ENCODE results near the gene TAF8.

TAF8 gene

DNA sequence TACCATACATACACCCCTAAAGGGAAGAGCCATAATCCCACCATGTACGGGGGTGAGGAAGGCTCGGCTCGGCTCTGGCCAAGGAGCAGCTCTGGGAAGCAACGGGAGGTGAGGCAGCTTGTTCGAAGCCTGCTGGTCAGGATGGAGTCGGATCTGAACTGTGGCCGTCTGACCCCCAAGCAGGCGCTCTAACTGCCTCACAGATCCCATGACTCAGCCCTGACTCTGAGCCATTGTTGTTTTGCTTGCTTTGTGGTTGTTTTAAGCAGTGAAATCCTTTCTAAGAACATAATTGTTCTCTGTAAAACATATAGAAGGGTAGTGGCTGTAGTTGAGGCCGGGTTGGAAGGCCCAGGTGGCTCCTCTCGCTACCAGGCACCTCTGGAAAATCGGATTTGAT is 81.2 kb downstream of the TAF8 start:
- Histone ChIP-seq H3K9ac (ENCODE audit: low read length) (no peak overlapping the region), H3K27me3 (replicated peaks; ENCODE audit: insufficient read depth, low read length) (no peaks in the 10 kb centered on the region), H3K4me3 (ENCODE audit: low read length) (no peak overlapping the region), H3K36me3 (replicated peaks; ENCODE audit: insufficient read depth, low read length) (no peaks in the 10 kb centered on the region), H3K4me1 (ENCODE audit: low read length) (no peaks in the 10 kb centered on the region), H3K79me2 (ENCODE audit: low read length) (no peaks in the 10 kb centered on the region), H4K20me1 (ENCODE audit: insufficient read depth, low read length) (no peaks in the 10 kb centered on the region), H2AFZ (ENCODE audit: low read length) (no peak overlapping the region), H3K27ac (ENCODE audit: low read length) (no peak overlapping the region), H3K9me3 (replicated peaks; ENCODE audit: insufficient read depth, low read length) (no peaks in the 10 kb centered on the region), H3K9me2 (replicated peaks; ENCODE audit: insufficient read depth, low read length) (no peaks in the 10 kb centered on the region), H3K4me2 (ENCODE audit: low read depth, low read length) (no peak overlapping the region), H3F3A (ENCODE audit: insufficient read depth, low read length) (no peaks in the 10 kb centered on the region)
- TF ChIP-seq, protein P1, sequence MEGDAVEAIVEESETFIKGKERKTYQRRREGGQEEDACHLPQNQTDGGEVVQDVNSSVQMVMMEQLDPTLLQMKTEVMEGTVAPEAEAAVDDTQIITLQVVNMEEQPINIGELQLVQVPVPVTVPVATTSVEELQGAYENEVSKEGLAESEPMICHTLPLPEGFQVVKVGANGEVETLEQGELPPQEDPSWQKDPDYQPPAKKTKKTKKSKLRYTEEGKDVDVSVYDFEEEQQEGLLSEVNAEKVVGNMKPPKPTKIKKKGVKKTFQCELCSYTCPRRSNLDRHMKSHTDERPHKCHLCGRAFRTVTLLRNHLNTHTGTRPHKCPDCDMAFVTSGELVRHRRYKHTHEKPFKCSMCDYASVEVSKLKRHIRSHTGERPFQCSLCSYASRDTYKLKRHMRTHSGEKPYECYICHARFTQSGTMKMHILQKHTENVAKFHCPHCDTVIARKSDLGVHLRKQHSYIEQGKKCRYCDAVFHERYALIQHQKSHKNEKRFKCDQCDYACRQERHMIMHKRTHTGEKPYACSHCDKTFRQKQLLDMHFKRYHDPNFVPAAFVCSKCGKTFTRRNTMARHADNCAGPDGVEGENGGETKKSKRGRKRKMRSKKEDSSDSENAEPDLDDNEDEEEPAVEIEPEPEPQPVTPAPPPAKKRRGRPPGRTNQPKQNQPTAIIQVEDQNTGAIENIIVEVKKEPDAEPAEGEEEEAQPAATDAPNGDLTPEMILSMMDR (IDR thresholded peaks at IDR 0.05; ENCODE audit: low read length): no peak
- TF ChIP-seq EZH2phosphoT487 (IDR thresholded peaks at IDR 0.05; ENCODE audit: low read length): no peak
- no peak for TF ChIP-seq EZH2 (optimal IDR thresholded peaks at IDR 0.05; ENCODE audit: low read depth, low read length)
- DNase-seq: no peak

DNA sequence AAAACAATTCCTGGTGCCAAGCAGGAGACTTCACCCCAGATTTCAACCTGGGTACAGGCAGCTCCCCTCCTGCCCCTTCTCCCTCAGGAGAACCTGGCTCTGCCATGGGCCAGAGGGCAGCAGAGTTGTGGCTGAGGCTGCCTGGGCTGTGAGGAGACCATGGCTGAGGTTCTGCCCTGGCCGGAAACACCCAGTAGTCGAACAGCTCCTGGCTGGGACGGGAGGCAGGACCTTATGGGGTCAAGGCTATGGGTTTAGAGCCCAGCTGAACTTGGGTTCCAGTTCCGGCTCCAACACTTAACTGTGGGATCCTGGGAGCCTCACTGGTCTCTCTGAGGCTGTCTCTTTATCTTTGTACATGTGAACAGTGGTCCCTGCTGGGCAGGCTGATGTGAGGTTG is 83.6 kb downstream of the TAF8 start:
- no peak overlapping the region for H3K27ac ChIP-seq (ENCODE audit: low read length)
- H3K27me3 ChIP-seq (replicated peaks; ENCODE audit: insufficient read depth, low read length): no peaks in the 10 kb centered on the region
- no peak overlapping the region for H3K4me2 ChIP-seq (ENCODE audit: low read depth, low read length)
- H2AFZ ChIP-seq (ENCODE audit: low read length): no peak overlapping the region
- no peaks in the 10 kb centered on the region for H4K20me1 ChIP-seq (ENCODE audit: insufficient read depth, low read length)
- H3K9me3 ChIP-seq (replicated peaks; ENCODE audit: insufficient read depth, low read length): no peaks in the 10 kb centered on the region
- no peak overlapping the region for H3K9ac ChIP-seq (ENCODE audit: low read length)
- H3K4me3 ChIP-seq (ENCODE audit: low read length): no peak overlapping the region
- H3K9me2 ChIP-seq (replicated peaks; ENCODE audit: insufficient read depth, low read length): no peaks in the 10 kb centered on the region
- DNase-seq: no peak
- no peaks in the 10 kb centered on the region for H3F3A ChIP-seq (ENCODE audit: insufficient read depth, low read length)
- H3K79me2 ChIP-seq (ENCODE audit: low read length): no peaks in the 10 kb centered on the region
- H3K36me3 ChIP-seq (replicated peaks; ENCODE audit: insufficient read depth, low read length): no peaks in the 10 kb centered on the region
- H3K4me1 ChIP-seq (ENCODE audit: low read length): no peaks in the 10 kb centered on the region
- TF ChIP-seq EZH2phosphoT487 (IDR thresholded peaks at IDR 0.05; ENCODE audit: low read length): no peak
- no peak for TF ChIP-seq EZH2 (optimal IDR thresholded peaks at IDR 0.05; ENCODE audit: low read depth, low read length)
- TF ChIP-seq, protein P1 (IDR thresholded peaks at IDR 0.05; ENCODE audit: low read length): no peak

DNA sequence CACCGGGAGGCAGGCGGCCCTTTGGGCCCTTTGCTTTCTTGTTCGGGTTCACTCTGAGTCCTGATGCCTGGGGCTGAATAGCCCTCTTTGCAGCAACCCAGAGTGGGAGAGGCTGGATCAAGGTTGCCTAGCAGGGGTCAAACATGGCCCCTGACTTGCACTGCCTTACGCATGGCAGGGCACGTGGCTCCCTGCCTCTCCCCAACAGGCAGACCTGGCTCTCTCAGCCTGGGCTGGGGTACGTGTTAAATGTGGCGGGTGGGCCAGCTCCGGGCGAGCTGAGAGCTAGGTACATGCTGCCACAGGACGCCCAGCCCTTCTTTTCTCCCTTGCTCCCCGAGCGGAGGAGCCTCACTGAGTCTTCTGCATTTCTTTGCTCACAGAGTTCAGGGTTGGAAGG is 84.8 kb downstream of the TAF8 start:
- Histone ChIP-seq H3K9ac (ENCODE audit: low read length) (no peak overlapping the region), H3K4me2 (ENCODE audit: low read depth, low read length) (no peak overlapping the region), H3F3A (ENCODE audit: insufficient read depth, low read length) (no peaks in the 10 kb centered on the region), H3K9me2 (replicated peaks; ENCODE audit: insufficient read depth, low read length) (no peaks in the 10 kb centered on the region), H3K27ac (ENCODE audit: low read length) (no peak overlapping the region), H3K4me1 (ENCODE audit: low read length) (no peaks in the 10 kb centered on the region), H4K20me1 (ENCODE audit: insufficient read depth, low read length) (no peaks in the 10 kb centered on the region), H3K9me3 (replicated peaks; ENCODE audit: insufficient read depth, low read length) (no peaks in the 10 kb centered on the region), H3K36me3 (replicated peaks; ENCODE audit: insufficient read depth, low read length) (no peaks in the 10 kb centered on the region), H3K79me2 (ENCODE audit: low read length) (no peaks in the 10 kb centered on the region), H2AFZ (ENCODE audit: low read length) (no peak overlapping the region), H3K4me3 (ENCODE audit: low read length) (no peak overlapping the region), H3K27me3 (replicated peaks; ENCODE audit: insufficient read depth, low read length) (no peaks in the 10 kb centered on the region)
- DNase-seq: no peak
- TF ChIP-seq EZH2 (optimal IDR thresholded peaks at IDR 0.05; ENCODE audit: low read depth, low read length) (no peak), EZH2phosphoT487 (IDR thresholded peaks at IDR 0.05; ENCODE audit: low read length) (no peak)
- TF ChIP-seq, protein P1 (IDR thresholded peaks at IDR 0.05; ENCODE audit: low read length): no peak

Data from MM.1S (cell line).